ENCODE measurements around the gene NLRP11.
"Not testable (repeated sequence)": the region's sequence is repeated elsewhere in the genome, so short reads cannot be mapped to it uniquely, and the experiment has no call there.

Gene NLRP11

GRCh38 chr19:55778331-55778730 lies 53.5 kb downstream of the NLRP11 start:
- DNase-seq (ENCODE audit: low read depth): no peak

GRCh38 chr19:55777528-55777927 lies 54.3 kb downstream of the NLRP11 start:
- no peak for DNase-seq (ENCODE audit: low read depth)

- not testable (repeated sequence) for DNase-seq (ENCODE audit: low read depth)
These were observed 62.2 kb downstream of the NLRP11 start for GRCh38 chr19:55769632-55770031.

- not testable (repeated sequence) for DNase-seq (ENCODE audit: low read depth)
These were observed 63.0 kb downstream of the NLRP11 start, which contains the start of gene RFPL4AL1 for GRCh38 chr19:55768818-55769217. TSS of gene RFPL4AL1 (plus strand) at chr19:55769118. CDS start at chr19:55771805, 2,687 bp downstream.

- no peak for DNase-seq (ENCODE audit: low read depth)
These were observed 65.3 kb downstream of the NLRP11 start for GRCh38 chr19:55766466-55766865.

- not testable (repeated sequence) for DNase-seq (ENCODE audit: low read depth)
These were observed 73.0 kb downstream of the NLRP11 start, which contains the start of gene RFPL4A for GRCh38 chr19:55758797-55759196. TSS of gene RFPL4A (plus strand) at chr19:55759097. CDS start at chr19:55761801, 2,704 bp downstream.

GRCh38 chr19:55756808-55757207 lies 75.0 kb downstream of the NLRP11 start:
- DNase-seq (ENCODE audit: low read depth): not testable (repeated sequence)

- no peak for DNase-seq (ENCODE audit: low read depth)
These were observed 78.4 kb downstream of the NLRP11 start for GRCh38 chr19:55753401-55753800.

GRCh38 chr19:55750715-55751114 lies 81.1 kb downstream of the NLRP11 start:
- DNase-seq (ENCODE audit: low read depth): no peak

GRCh38 chr19:55738302-55738701 lies 93.5 kb downstream of the NLRP11 start, which contains the start of gene NLRP9:
TSS of gene NLRP9 (minus strand) at chr19:55738402. CDS start at chr19:55738374, 28 bp downstream.
- no peak for DNase-seq (ENCODE audit: low read depth)

All from stromal cell of bone marrow (primary cell).